ENCODE data around the gene LBX2. TPM values are rescaled to one million over a fixed set of nuclear protein-coding genes. Genes with fewer than 3 reads are reported as not detected.

LBX2 gene
- total and polyA plus RNA-seq, 9 of the 15 experiments (the other 6 are each of a cell fraction or from before 2014, with no cell fraction given) = 0.39 to 6.2 (median 1.8) TPM; not detected in 1

DNA sequence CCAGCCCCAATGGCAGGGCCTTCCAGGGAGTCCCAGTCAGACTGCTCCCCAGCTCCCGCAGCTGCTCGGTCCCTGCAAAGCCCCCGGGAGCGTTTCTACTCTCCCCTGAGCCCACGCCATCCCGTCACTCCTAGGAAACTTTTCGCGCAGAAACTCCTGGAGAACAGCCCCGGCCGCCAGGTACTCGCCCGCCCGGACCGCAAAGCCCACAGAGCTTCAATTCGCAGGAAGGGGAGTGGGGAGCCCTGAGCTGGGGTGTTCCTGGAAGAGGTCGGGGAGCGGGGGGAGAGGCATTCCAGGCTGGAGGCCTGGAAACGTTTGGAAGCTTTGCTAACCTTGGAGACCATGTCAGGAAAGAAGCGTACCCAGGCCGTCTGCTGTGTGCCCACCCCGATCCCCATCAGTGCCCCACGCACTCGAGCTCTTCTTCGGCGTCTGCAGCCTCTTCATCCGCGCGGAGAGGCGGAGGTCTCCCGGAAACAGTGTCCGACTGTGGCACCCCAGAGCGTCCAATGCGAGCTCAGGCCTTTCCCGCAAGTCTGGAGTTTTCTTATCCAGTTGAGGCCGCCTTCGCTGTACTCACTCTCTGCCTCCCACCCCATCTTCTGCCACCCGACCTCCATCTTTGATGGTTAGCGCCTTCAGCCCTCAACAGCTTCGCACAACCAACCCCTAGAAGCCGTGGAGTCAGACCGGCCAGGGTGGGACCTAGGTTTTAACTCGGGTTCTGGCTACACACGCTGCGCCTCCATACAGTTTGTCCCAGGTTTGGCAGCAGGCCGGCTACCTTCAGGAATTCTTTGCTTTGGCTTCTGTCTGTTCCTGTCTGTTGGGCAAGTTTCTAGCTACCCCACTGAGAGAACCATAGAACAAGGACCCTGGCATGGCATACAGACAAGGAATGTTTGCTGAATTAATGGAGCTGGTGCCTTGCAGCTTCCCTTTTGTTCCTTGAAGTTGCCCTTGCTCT is 4.4 kb upstream of the LBX2 start (continued):
- TF ChIP-seq YY1 (IDR thresholded peaks at IDR 0.05; ENCODE audit: borderline replicate concordance in 1 of 3, control insufficient read depth in 1 of 3, extremely low read depth in 1 of 3, insufficient read depth in 3 of 3, insufficient read length in 1 of 3, insufficient replicate concordance in 2 of 3, low read depth in 1 of 3, low read length in 2 of 3) (peak in 2 of 3 experiments; percentile 24 to 78), HNRNPH1 (optimal IDR thresholded peaks at IDR 0.05; ENCODE audit: low read depth, low read length) (no peak), POU5F1 (IDR thresholded peaks at IDR 0.05; ENCODE audit: borderline replicate concordance, low read depth, low read length, partially characterized antibody) (no peak), ZNF12 (CRISPR knock-in tag; IDR thresholded peaks at IDR 0.05) (peak; percentile 5; the same call in 1 of the 2 replicates), CREB1 (IDR thresholded peaks at IDR 0.05) (no peak), CREB1 (CRISPR knock-in tag; IDR thresholded peaks at IDR 0.05) (peak; percentile 9; the same call in 1 of the 2 replicates), HIVEP1 (CRISPR knock-in tag; IDR thresholded peaks at IDR 0.05) (no peak), FOSL1 (tag; conservative IDR thresholded peaks at IDR 0.05) (peak; percentile 87), KLF1 (tag; IDR thresholded peaks at IDR 0.05) (no peak), ELF1 (tag; IDR thresholded peaks at IDR 0.05) (0 out of 2 replicates have a peak, but pooled peaks have one; percentile 11), JUND (IDR thresholded peaks at IDR 0.05; ENCODE audit: borderline replicate concordance, low read depth, low read length) (peak; percentile 8; the same call in 1 of the 2 replicates), JUND (tag; IDR thresholded peaks at IDR 0.05; ENCODE audit: borderline replicate concordance, low read depth, low read length) (no peak), ARNT (IDR thresholded peaks at IDR 0.05) (0 out of 4 replicates have a peak, but pooled peaks of 1 of the 2 experiments have one; percentile 14)
- TF ChIP-seq, protein P1, sequence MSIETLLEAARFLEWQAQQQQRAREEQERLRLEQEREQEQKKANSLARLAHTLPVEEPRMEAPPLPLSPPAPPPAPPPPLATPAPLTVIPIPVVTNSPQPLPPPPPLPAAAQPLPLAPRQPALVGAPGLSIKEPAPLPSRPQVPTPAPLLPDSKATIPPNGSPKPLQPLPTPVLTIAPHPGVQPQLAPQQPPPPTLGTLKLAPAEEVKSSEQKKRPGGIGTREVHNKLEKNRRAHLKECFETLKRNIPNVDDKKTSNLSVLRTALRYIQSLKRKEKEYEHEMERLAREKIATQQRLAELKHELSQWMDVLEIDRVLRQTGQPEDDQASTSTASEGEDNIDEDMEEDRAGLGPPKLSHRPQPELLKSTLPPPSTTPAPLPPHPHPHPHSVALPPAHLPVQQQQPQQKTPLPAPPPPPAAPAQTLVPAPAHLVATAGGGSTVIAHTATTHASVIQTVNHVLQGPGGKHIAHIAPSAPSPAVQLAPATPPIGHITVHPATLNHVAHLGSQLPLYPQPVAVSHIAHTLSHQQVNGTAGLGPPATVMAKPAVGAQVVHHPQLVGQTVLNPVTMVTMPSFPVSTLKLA (conservative IDR thresholded peaks at IDR 0.05) = 0 out of 4 replicates have a peak, but pooled peaks of 1 of the 2 experiments have one; percentile 4
- TF ChIP-seq, protein P2, sequence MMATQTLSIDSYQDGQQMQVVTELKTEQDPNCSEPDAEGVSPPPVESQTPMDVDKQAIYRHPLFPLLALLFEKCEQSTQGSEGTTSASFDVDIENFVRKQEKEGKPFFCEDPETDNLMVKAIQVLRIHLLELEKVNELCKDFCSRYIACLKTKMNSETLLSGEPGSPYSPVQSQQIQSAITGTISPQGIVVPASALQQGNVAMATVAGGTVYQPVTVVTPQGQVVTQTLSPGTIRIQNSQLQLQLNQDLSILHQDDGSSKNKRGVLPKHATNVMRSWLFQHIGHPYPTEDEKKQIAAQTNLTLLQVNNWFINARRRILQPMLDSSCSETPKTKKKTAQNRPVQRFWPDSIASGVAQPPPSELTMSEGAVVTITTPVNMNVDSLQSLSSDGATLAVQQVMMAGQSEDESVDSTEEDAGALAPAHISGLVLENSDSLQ (IDR thresholded peaks at IDR 0.05) = peak; percentile 3
- TF ChIP-seq, protein P3, sequence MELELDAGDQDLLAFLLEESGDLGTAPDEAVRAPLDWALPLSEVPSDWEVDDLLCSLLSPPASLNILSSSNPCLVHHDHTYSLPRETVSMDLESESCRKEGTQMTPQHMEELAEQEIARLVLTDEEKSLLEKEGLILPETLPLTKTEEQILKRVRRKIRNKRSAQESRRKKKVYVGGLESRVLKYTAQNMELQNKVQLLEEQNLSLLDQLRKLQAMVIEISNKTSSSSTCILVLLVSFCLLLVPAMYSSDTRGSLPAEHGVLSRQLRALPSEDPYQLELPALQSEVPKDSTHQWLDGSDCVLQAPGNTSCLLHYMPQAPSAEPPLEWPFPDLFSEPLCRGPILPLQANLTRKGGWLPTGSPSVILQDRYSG (tag; conservative IDR thresholded peaks at IDR 0.05; ENCODE audit: low read depth) = no peak
- TF ChIP-seq, protein P4, sequence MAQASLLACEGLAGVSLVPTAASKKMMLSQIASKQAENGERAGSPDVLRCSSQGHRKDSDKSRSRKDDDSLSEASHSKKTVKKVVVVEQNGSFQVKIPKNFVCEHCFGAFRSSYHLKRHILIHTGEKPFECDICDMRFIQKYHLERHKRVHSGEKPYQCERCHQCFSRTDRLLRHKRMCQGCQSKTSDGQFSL (CRISPR knock-in tag; IDR thresholded peaks at IDR 0.05) = 0 out of 2 replicates have a peak, but pooled peaks have one; percentile 22
- TF ChIP-seq, protein P4 (tag; IDR thresholded peaks at IDR 0.05) = no peak
- TF ChIP-seq, protein P5, sequence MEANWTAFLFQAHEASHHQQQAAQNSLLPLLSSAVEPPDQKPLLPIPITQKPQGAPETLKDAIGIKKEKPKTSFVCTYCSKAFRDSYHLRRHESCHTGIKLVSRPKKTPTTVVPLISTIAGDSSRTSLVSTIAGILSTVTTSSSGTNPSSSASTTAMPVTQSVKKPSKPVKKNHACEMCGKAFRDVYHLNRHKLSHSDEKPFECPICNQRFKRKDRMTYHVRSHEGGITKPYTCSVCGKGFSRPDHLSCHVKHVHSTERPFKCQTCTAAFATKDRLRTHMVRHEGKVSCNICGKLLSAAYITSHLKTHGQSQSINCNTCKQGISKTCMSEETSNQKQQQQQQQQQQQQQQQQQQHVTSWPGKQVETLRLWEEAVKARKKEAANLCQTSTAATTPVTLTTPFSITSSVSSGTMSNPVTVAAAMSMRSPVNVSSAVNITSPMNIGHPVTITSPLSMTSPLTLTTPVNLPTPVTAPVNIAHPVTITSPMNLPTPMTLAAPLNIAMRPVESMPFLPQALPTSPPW (CRISPR knock-in tag; IDR thresholded peaks at IDR 0.05) = peak; percentile 24; the same call in 1 of the 2 replicates

Measured in K562 (cell line).